Esophagus squamous epithelium (tissue), 5 donors: ENCODE data around the gene CHDH. TPM values are rescaled to one million over a fixed set of nuclear protein-coding genes. Genes with fewer than 3 reads are reported as not detected.

Source experiments
- DNase-seq: peaks from one replicate; lab custom pipeline; 2025; lab: John Stamatoyannopoulos, UW
- H3K27ac ChIP-seq, 4 donors: fragments of 200-600 bp; sonication (generic); one replicate each; pipeline ENCODE4 v1.5.1; 2016 to 2019; ENCODE audit warnings: mild to moderate bottlenecking in 1 of 4
- H3K27me3 ChIP-seq, 4 donors: fragments of 200-600 bp; sonication (generic); 1 replicate in 3 of 4; 2 replicates in 1 of 4; pipeline versions ENCODE4 v1.5.1 to v1.6.0; 2017 to 2021; ENCODE audit warnings: antibody characterized with exemption in 1 of 4
- H3K36me3 ChIP-seq, 3 donors: fragments of 200-600 bp; sonication (generic); one replicate each; pipeline ENCODE4 v1.5.1; 2016 to 2019
- H3K4me1 ChIP-seq, 3 donors: fragments of 200-600 bp; sonication (generic); one replicate each; pipeline ENCODE4 v1.5.1; 2017 to 2019
- H3K4me3 ChIP-seq, 4 donors: fragments of 200-600 bp; sonication (generic); 1 replicate in 3 of 4; 2 replicates in 1 of 4; pipeline ENCODE4 v1.5.1; 2016 to 2019; ENCODE audit warnings: mild to moderate bottlenecking in 2 of 4, moderate library complexity in 1 of 4
- H3K9me3 ChIP-seq, 3 donors: fragments of 200-600 bp; sonication (generic); one replicate each; pipeline ENCODE4 v1.5.1; 2016 to 2019
- POLR2A ChIP-seq, 4 donors: fragments of 450-650 bp; IDR thresholded peaks; one replicate each; pipeline ENCODE4 v1.6.1; 2017; ENCODE audit warnings: antibody characterized with exemption in 4 of 4, mild to moderate bottlenecking in 4 of 4, moderate library complexity in 3 of 4
- WGBS, 2 donors: methylation state at CpG; one replicate each; pipeline ENCODE4 v1.1.5; 2018; 5-methylcytosine and 5-hydroxymethylcytosine counted together
- intact Hi-C: fragments of 100-400 bp; cut with DNase I; formaldehyde crosslinking; loops from one replicate; pipeline ENCODE4 v1.15.0; 2022
- total RNA-seq, 4 donors: library from RNA; depleted of rRNA; stranded (reverse); fragments of >200 nt; gene quantifications; one replicate each; pipeline ENCODE4 v1.1.0, GENCODE V29; 2016
- TF ChIP-seq, protein P1 (sequence below), 6 experiments: fragments of 450-650 bp in 4 of 6; fragments of 200-600 bp in 2 of 6; sonication (generic) in 2 of 6; IDR thresholded peaks; one replicate each; pipeline ENCODE4 v1.5.1; 2016 to 2019; ENCODE audit warnings: antibody characterized with exemption in 6 of 6, mild to moderate bottlenecking in 4 of 6, moderate library complexity in 4 of 6
- donor health status: DM: yes; HTN: yes; CAD: no.

Gene CHDH
- total RNA-seq, 4 donors from 2014 or later, result 0.92 to 2.1 (median 1.2) TPM

DNA sequence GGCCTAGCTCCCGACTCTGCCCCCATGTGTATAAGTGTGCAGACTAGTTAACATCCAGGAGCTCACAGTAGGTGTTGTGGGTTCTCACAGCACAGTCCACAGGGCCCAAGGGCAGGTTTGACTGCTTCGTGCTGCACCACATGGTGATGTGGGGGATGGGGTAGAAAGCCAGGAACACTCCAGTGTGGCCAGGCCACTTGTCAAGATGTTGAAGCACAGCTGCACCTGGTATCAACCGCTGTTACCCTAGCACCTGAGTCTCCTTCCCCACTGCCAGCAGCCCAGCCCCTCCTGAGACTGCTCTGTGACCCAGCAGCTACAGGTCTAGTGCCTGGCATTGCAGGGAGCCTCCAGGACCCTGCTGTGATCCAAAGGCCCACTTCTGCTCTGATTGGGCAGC is 53.4 kb downstream of the CHDH start:
- Histone ChIP-seq H3K36me3 (no peaks in the 10 kb centered on the region), H3K9me3 (no peaks in the 10 kb centered on the region), H3K27ac (no peak overlapping the region), H3K27me3 (peaks cover 0 to 9% (median 0%) of the 10 kb centered on the region in 4 donors), H3K4me1 (peaks cover 0 to 23% (median 0%) of the 10 kb centered on the region in 3 donors), H3K4me3 (no peak overlapping the region)
- WGBS, 2 donors, result 83 to 92% methylated on average over 2 of the region's 3 CpGs
- DNase-seq, result no peak
- intact Hi-C loops, result no loop called here
- TF ChIP-seq POLR2A (IDR thresholded peaks at IDR 0.05), result no peak
- TF ChIP-seq, protein P1, sequence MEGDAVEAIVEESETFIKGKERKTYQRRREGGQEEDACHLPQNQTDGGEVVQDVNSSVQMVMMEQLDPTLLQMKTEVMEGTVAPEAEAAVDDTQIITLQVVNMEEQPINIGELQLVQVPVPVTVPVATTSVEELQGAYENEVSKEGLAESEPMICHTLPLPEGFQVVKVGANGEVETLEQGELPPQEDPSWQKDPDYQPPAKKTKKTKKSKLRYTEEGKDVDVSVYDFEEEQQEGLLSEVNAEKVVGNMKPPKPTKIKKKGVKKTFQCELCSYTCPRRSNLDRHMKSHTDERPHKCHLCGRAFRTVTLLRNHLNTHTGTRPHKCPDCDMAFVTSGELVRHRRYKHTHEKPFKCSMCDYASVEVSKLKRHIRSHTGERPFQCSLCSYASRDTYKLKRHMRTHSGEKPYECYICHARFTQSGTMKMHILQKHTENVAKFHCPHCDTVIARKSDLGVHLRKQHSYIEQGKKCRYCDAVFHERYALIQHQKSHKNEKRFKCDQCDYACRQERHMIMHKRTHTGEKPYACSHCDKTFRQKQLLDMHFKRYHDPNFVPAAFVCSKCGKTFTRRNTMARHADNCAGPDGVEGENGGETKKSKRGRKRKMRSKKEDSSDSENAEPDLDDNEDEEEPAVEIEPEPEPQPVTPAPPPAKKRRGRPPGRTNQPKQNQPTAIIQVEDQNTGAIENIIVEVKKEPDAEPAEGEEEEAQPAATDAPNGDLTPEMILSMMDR (IDR thresholded peaks at IDR 0.05), result no peak

DNA sequence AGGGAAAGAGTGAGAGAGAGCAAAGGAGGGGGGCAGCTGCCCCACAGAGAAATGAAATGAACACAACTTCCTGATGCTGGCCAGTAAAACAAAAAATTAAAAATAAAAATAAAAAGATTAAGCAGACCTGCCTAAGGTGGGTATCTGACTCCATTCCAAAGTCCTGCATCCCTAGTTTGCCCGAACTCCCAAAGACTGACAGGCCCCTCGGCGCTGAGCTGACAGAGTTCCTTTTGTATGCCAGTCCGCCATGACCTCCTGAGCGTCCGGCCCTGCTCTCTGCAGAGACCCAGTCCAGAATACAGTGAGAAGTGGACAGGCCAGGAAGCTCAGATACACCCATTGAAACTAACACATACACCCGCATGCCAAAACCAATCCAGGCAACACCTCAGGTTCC is 54.9 kb downstream of the CHDH start:
- 73 to 81% methylated on average over 6 to 7 of the region's 7 CpGs for WGBS, 2 donors

DNA sequence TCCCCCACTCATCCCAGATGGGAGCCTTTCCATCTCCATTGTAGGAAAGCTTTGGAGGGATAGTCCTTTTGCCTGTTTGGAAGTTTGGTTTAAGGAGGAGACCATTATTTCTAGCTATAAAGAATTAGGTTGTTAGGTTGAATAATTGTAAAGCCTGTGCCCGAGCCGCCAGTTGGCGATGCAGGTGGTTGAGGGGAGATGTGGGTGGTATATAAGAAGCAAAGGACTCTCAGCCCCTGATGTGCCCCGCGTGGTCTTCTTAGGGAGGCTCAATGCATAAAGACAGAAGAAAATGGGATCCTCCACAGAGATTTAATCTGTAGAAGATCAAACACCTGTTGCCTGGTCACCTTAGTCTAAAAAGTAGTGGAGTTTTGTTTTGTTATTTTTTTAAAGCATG is 55.7 kb downstream of the CHDH start:
- Histone ChIP-seq H3K9me3 (no peaks in the 10 kb centered on the region), H3K27ac (no peak overlapping the region), H3K4me3 (no peak overlapping the region), H3K4me1 (peaks cover 0 to 9% (median 0%) of the 10 kb centered on the region in 3 donors), H3K27me3 (peaks cover 0 to 15% (median 0%) of the 10 kb centered on the region in 4 donors), H3K36me3 (no peaks in the 10 kb centered on the region)
- TF ChIP-seq POLR2A (IDR thresholded peaks at IDR 0.05), result no peak
- TF ChIP-seq, protein P1 (IDR thresholded peaks at IDR 0.05), result no peak
- WGBS, 2 donors, result 85% methylated on average over 5 of the region's 5 CpGs
- no peak for DNase-seq
- intact Hi-C loops, result no loop called here

More for the DNA sequence above, 54.9 kb downstream of the CHDH start:
- Histone ChIP-seq H3K4me1 (peaks cover 0 to 18% (median 0%) of the 10 kb centered on the region in 3 donors), H3K27me3 (peaks cover 0 to 15% (median 0%) of the 10 kb centered on the region in 4 donors), H3K9me3 (no peaks in the 10 kb centered on the region), H3K36me3 (no peaks in the 10 kb centered on the region), H3K27ac (no peak overlapping the region), H3K4me3 (no peak overlapping the region)
- intact Hi-C loops, result no loop called here
- TF ChIP-seq, protein P1 (IDR thresholded peaks at IDR 0.05), result no peak
- TF ChIP-seq POLR2A (IDR thresholded peaks at IDR 0.05), result no peak
- DNase-seq, result no peak

DNA sequence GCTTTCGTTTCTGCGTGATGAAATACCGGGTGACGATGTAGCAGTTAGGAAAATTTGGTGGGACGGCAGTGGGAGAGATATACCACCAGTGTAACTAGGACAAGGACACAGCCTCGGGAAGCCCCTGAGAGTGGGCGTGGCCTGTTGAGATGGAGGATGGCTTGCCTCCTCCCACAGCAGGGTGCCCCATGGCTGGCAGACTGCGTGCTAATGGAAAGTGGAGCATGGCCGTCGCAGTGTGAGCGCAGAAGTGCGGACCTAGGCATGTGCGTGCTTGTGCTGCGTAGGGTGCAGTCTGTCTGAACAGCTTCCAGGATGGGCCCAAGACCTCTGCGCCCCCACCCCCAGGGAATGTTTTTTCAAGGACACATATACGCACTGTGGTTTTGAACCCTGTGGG is 56.8 kb downstream of the CHDH start:
- 85 to 90% methylated on average over 13 of the region's 16 CpGs for WGBS, 2 donors
- no peaks in the 10 kb centered on the region for H3K36me3 ChIP-seq
- TF ChIP-seq, protein P1 (IDR thresholded peaks at IDR 0.05), result no peak
- no peak for TF ChIP-seq POLR2A (IDR thresholded peaks at IDR 0.05)
- H3K4me1 ChIP-seq, result peaks cover 0 to under 1% (median 0%) of the 10 kb centered on the region in 3 donors
- peaks cover 0 to 15% (median 0%) of the 10 kb centered on the region in 4 donors for H3K27me3 ChIP-seq
- no peak for DNase-seq
- H3K9me3 ChIP-seq, result no peaks in the 10 kb centered on the region
- H3K27ac ChIP-seq, result no peak overlapping the region
- intact Hi-C loops, result no loop called here
- H3K4me3 ChIP-seq, result no peak overlapping the region

DNA sequence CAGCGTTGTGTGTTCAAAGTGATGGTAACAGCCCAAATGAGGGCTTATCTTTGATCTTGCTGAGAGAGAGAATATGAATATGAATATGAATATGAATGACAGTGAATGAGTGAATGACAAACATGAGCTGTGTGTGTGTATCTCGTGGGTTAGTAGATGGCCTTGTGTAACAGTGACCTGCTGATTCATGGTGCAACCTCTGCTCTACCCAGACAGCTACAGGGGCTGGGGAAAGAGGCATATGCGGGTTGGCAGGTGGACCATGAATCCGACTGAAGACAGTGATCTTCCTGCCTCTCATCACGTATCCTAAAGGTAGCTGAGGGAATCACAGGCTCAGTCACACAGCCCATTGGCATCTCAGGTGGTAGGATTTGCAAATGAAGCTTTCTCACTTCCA is 58.2 kb downstream of the CHDH start:
- intact Hi-C loops, result no loop called here
- H3K27me3 ChIP-seq, result peaks cover 0 to 15% (median 0%) of the 10 kb centered on the region in 4 donors
- H3K4me1 ChIP-seq, result no peaks in the 10 kb centered on the region
- WGBS, 2 donors, result 71 to 80% methylated on average over 4 to 5 of the region's 5 CpGs
- no peak for DNase-seq
- H3K27ac ChIP-seq, result no peak overlapping the region
- H3K9me3 ChIP-seq, result no peaks in the 10 kb centered on the region
- no peaks in the 10 kb centered on the region for H3K36me3 ChIP-seq
- H3K4me3 ChIP-seq, result no peak overlapping the region
- TF ChIP-seq, protein P1 (IDR thresholded peaks at IDR 0.05), result no peak
- no peak for TF ChIP-seq POLR2A (IDR thresholded peaks at IDR 0.05)
